NCI-H1417 treated with DMSO at 0.1 percent for 48 hours (cell line): Measurements from ENCODE around the gene VCPKMT.

ENCODE experiments used
- DNase-seq: peaks from one replicate; lab custom pipeline; 2025; lab: John Stamatoyannopoulos, UW

Gene VCPKMT

DNA sequence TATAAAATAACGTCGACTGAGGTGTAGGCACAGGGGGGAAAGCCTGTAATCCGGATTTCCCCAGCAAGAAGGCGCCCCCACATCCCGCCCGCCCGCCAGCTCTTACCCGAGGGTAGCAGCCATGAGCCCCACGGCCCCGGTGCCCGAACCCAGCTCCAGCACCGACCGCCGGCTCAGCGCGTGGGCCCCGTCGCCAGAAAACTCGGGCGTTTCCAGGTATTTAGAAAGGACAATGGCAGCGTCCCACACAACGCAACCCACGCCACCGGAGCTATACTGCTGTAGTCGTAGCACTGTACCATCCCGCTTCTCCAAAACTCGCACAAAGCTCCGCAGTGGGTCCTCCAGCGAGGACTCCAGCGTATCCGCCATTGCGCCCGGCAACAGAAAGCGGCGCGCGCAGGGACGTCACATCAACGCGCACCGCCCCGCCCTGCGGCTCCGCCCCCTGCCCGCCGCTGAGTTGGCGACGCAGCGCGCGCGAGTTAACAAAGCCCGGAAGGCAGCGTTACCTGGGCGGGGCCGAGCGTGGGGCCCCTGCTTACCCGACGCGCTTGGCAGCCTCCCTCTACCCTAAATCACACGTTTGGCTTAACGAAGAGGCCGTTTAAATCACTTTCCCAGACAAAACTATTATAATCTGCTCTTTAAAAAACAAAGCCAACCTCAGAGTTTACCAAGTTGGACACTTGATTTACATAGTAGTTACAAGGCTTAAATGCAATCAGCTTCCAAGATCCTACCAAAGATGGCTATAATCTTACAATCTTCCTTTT, at the start of gene VCPKMT:
Gene VCPKMT (minus strand): TSS at position 392 of the 776 bp plus-strand sequence. CDS start 20 bp downstream, at position 372.
- peak; percentile 87 for DNase-seq

- DNase-seq = no peak
These were observed 39.7 kb upstream of the VCPKMT start for GRCh38 chr14:50156111-50156510.

- DNase-seq = no peak
These were observed 32.4 kb upstream of the VCPKMT start for GRCh38 chr14:50148799-50149198.

GRCh38 chr14:50139192-50139591, 22.8 kb upstream of the VCPKMT start:
- DNase-seq = no peak

- no peak for DNase-seq
These were observed 11.4 kb upstream of the VCPKMT start for GRCh38 chr14:50127802-50128201.

DNA sequence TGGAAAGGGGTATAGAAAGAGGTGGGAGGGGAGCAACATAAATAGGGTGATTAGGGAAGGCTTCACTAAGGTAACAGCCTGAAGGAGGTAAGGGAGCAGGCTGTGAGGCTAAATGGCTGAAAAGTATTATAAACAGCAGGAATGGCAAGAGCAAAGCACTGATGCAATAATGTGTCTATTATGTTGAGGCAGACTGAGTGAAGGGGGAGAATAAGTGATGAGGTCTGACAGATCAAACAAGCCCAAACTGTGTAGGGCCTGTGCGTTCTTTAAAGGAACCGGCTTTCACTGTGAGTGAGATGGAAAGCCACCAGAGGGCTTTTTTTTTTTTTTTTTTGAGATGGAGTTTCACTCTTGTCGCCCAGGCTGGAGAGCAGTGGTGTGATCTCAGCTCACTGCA, 6.7 kb upstream of the VCPKMT start:
- no peak for DNase-seq

DNA sequence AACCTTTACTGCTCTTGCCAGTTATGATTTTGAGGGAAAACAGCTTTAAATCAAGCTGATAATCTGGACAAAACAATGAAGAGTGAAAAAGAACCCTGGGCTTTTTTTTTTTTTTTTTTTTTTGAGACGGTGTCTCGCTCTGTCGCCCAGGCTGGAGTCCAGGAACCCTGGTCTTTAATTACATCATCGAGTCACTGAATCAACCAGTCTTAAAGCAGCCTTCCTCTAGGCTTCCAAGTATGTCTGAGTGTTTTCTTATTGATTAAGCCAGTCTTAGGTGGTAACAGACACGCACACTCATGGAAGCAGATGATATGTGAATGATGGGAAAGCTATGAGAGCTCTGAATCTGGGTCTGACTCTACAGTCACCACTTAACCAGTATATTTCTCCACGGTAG, 5.9 kb upstream of the VCPKMT start:
- DNase-seq = no peak

GRCh38 chr14:50121486-50121885, 5.1 kb upstream of the VCPKMT start:
- DNase-seq = no peak

GRCh38 chr14:50117456-50117855, 1.1 kb upstream of the VCPKMT start:
- DNase-seq = no peak

- no peak for DNase-seq
These were observed 594 bp upstream of the VCPKMT start for GRCh38 chr14:50116966-50117365.

DNA sequence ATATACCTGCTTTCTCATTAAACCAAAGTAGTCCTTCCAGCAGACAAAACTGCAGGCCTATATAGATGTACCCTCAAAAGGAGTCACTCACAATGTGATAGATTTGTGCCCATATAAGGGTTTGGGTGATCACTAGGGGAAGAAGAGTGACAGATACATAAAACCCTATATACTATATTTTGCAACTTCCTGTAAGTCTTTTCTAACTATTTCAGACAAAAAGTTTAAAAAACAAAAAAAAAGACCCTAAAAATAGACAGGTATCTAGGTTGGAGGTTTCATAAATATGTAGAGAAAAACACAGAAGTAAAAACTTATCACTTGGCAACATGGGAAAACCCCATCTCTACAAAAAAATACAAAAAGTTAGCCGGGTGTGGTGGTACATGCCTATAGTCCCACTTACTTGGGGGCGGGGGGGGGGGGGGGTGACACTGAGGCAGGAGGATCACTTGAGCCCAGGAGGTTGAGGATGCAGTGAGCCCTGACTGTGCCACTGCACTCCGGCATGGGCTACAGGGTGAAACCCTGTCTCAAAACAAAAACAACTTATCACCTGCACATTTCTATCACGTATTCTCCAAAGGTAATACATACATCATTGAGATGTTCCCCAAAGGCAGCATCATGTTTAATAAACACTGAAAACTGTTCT, 2.9 kb downstream of the VCPKMT start:
- DNase-seq = no peak

DNA sequence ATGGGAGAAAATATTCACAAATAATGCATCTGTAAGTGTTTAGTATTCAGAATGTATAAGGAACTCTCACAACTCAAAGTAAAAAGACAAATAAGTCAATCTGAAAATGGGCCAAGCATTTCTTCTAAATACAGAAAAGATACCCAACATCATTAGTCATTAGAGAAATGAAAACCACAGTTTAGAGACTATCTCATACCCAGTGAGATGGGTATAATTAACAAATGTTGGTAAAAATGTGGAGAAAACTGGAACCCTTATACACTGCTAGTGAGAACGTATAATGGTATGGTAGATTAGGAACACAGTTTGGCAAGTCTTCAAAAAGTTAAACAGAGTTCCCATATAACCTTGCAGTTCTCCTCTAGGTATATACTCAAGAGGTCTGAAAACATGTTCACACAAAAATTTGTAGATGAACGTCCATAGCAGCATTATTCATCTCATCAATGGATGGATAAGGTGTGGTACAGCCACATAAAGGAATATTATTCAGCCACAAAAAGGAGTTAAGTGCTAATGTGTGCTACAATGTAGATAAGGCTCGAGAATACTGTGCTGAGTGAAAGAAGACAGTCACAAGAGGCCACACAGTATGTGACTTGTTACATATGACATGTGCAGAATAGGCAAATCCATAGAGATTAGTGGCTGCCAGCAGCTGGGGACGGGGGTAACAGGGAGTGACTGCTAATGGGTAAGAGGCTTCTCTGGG, 5.9 kb downstream of the VCPKMT start:
- no peak for DNase-seq

DNA sequence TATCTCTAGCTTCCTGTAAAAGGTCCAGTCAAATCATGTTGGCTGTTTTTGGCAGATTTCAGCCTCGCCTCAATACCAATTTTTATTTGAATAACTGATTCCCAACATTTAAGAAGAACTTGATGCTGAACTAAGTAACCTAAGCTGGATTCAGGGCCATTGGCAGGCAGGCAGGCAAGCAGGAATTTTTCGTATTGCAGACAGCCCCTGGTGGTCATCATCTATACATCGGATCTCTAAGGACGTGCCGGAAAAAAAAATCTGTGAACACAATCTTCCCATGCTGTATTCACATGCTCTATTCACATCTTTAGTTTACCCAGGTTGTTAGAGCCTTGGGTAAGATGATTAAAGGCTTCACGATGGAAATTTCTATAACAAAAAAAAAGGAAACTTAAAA, 7.0 kb downstream of the VCPKMT start:
- no peak for DNase-seq

- DNase-seq = no peak
These were observed 8.5 kb downstream of the VCPKMT start for GRCh38 chr14:50107850-50108249.

DNA sequence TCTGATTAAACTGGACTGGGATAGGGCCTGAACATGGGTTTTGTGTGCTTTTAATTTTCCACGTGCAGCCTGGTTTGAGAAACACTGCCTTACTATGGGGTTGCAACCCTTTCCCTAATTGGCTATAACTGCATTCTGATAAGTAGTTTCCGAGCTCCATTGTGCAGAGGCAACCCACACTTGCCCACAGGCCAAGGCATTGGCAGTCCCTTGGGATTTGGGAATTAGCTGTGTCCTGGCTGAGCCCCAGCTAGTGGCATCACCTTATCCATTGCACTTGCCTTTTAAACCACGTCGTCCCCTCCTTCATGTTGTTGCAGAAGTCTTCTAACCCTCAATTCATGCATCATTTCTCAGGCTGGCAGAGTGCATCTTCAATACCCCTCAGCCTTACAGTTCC, 10.2 kb downstream of the VCPKMT start:
- DNase-seq = no peak

DNA sequence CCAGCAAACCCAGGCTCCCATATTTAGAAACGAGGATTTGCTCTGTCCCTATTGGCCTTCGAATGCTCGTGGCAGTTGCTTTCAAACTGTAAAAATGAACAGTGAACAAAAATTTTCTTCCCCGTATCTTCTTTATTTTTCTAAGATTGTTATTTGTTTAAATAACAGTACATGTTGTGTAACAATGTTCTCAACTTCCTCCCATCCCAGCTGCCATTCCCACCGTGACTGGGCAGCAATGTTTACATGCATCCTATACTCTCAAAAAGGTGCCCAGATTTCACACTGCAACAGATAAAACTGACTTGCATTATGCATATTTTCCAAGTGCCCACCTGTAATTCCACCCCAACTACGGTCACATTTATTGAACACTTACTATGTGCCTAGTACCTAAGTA, 12.8 kb downstream of the VCPKMT start:
- no peak for DNase-seq

GRCh38 chr14:50101417-50101816, 15.0 kb downstream of the VCPKMT start:
- no peak for DNase-seq

DNA sequence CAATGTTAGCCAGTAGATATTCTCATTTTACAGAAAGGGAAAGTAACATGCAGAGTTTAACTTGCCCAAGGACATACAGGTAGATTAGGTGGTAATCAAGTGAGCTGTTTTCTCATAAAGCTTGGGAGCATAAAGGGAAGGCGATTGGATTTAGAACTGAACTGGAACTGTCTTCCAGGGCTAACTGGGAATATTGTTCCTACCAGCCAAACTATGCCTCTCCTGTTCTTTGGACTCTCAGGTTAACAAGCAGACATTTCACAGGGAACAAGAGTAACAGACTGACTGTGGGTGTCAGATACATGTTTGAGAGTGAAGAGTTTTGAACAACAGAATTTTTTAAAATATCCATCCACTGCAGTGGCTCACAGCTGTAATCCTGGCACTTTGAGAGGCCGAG, 15.6 kb downstream of the VCPKMT start:
- no peak for DNase-seq

- DNase-seq = no peak
These were observed 17.0 kb downstream of the VCPKMT start for GRCh38 chr14:50099335-50099734.

- DNase-seq = no peak
These were observed 20.5 kb downstream of the VCPKMT start for GRCh38 chr14:50095895-50096294.

- no peak for DNase-seq
These were observed 22.2 kb downstream of the VCPKMT start for GRCh38 chr14:50094056-50094755.

- DNase-seq = no peak
These were observed 22.9 kb downstream of the VCPKMT start for GRCh38 chr14:50093496-50093895.
